Tibial artery (tissue), 4 donors: ENCODE data around the gene ARFIP1.

Experiments
- DNase-seq, 2 donors: peaks; one replicate each; pipeline ENCODE4 v3.0.0-alpha.2; 2019
- H3K27ac ChIP-seq, 2 donors: fragments of 200-600 bp; sonication (generic) in 1 of 2; 1 replicate in 1 of 2; 2 replicates in 1 of 2; pipeline ENCODE4 v1.5.1; 2018 to 2019; ENCODE audit warnings: mild to moderate bottlenecking in 1 of 2
- H3K27me3 ChIP-seq, 2 donors: fragments of 200-600 bp; sonication (generic) in 1 of 2; one replicate each; pipeline versions ENCODE4 v1.5.1 to v1.6.0; 2016 to 2019
- H3K36me3 ChIP-seq, 3 donors: fragments of 200-600 bp; sonication (generic) in 2 of 3; one replicate each; pipeline ENCODE4 v1.5.1; 2016 to 2019; ENCODE audit warnings: mild to moderate bottlenecking in 2 of 3
- H3K4me1 ChIP-seq, 4 donors: fragments of 200-600 bp; sonication (generic) in 2 of 4; 1 replicate in 3 of 4; 2 replicates in 1 of 4; pipeline ENCODE4 v1.5.1; 2016 to 2019
- H3K4me3 ChIP-seq, 2 donors: fragments of 200-600 bp; sonication (generic) in 1 of 2; 1 replicate in 1 of 2; 2 replicates in 1 of 2; pipeline ENCODE4 v1.5.1; 2018 to 2019; ENCODE audit warnings: mild to moderate bottlenecking in 2 of 2
- H3K9me3 ChIP-seq, 3 donors: fragments of 200-600 bp; sonication (generic) in 1 of 3; one replicate each; pipeline ENCODE4 v1.5.1; 2016 to 2019
- CTCF ChIP-seq, 2 experiments: fragments of 200-600 bp in 1 of 2; fragments of 450-650 bp in 1 of 2; IDR thresholded peaks; one replicate each; pipeline ENCODE4 v1.5.1; 2017 to 2019; ENCODE audit warnings: antibody characterized with exemption in 2 of 2, mild to moderate bottlenecking in 1 of 2, moderate library complexity in 1 of 2
- intact Hi-C: fragments of 100-400 bp; cut with DNase I; formaldehyde crosslinking; loops from one replicate; pipeline ENCODE4 v1.15.0; 2023; ENCODE audit warnings: low total_unique reads

ARFIP1 gene

DNA sequence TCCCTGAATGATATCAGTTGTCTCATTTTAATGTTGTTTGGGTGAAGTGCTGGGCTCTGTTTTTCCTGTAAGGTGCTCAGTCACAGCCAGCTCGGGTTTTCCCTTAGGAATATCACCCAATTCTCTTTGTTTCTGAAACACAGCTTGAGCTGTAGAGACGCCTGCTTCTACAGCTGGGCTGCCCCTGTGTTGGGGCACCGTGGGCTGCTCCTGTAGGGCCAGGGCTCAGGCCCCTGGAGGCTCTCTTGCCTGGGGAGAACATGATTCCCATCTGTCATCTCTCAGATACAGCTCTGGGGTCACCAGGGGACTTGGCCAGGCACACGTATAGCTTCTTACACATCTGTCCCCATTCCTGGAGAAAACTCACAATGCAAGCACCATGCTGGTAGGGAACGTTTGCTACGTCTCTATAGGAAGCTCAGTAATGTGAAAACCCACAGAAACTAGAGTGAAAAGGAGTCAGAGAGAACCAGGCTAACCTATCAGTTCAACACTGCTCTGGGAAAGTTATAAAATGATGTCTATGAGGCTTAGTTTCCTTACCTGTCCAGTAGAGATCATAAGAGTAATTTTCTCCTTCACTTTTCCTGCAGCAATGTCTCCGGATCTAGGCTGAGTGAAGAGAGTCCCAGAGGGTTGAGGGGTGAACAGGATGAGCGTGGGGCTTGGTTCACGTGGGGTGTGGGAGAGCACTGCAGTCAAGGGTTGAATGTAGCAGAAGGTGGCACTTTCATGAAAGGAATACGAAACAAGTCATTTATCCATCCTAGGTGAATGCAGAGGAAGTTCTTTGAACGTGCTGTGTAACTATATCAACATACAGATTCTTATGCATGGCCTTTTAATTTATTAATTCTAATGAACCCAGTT, 170.9 kb downstream of the ARFIP1 start:
- Histone ChIP-seq H3K9me3 (no peaks in the 10 kb centered on the region), H3K36me3 (peaks cover 0 to 5% (median 0%) of the 10 kb centered on the region in 3 donors), H3K4me1 (no peaks in the 10 kb centered on the region), H3K4me3 (no peak overlapping the region), H3K27me3 (peaks cover 0 to 3% of the 10 kb centered on the region in 2 donors), H3K27ac (no peak overlapping the region)
- TF ChIP-seq CTCF (IDR thresholded peaks at IDR 0.05) = no peak
- intact Hi-C loops = no loop called here
- no peak for DNase-seq

GRCh38 chr4:152951348-152951747, 171.6 kb downstream of the ARFIP1 start:
- peaks cover 0 to 3% of the 10 kb centered on the region in 2 donors for H3K27me3 ChIP-seq
- no peaks in the 10 kb centered on the region for H3K9me3 ChIP-seq
- H3K36me3 ChIP-seq = peaks cover 0 to 5% (median 0%) of the 10 kb centered on the region in 3 donors
- H3K27ac ChIP-seq = no peak overlapping the region
- no peak overlapping the region for H3K4me3 ChIP-seq
- intact Hi-C loops = no loop called here
- H3K4me1 ChIP-seq = no peaks in the 10 kb centered on the region
- no peak for TF ChIP-seq CTCF (IDR thresholded peaks at IDR 0.05)
- DNase-seq = no peak

GRCh38 chr4:152953514-152953913, 173.8 kb downstream of the ARFIP1 start:
- H3K9me3 ChIP-seq = no peaks in the 10 kb centered on the region
- TF ChIP-seq CTCF (IDR thresholded peaks at IDR 0.05) = no peak
- no peak overlapping the region for H3K4me3 ChIP-seq
- H3K36me3 ChIP-seq = peaks cover 0 to 5% (median 0%) of the 10 kb centered on the region in 3 donors
- no peak for DNase-seq
- intact Hi-C loops = no loop called here
- no peaks in the 10 kb centered on the region for H3K4me1 ChIP-seq
- no peak overlapping the region for H3K27ac ChIP-seq
- H3K27me3 ChIP-seq = peaks cover 0 to 3% of the 10 kb centered on the region in 2 donors

DNA sequence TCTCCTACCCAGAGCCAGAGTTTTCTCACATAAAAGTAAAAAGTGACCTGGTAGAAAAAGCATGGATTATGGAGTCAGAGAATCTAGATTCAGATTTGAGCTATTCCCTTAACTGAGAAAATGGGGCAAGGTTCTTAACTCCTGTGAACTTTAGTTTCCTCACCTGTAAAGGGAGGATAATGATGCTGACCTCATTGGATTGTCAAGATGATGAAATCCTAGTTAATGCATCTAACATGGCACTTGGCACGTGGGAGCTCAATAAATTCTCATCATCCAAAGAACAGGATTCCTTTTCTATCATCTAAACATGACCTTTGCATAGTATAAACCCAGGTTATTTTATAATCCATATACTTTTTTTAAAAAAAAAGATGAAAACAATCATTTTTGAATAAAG, 175.0 kb downstream of the ARFIP1 start:
- no peak for DNase-seq
- no peak overlapping the region for H3K27ac ChIP-seq
- intact Hi-C loops = no loop called here
- TF ChIP-seq CTCF (IDR thresholded peaks at IDR 0.05) = no peak
- no peaks in the 10 kb centered on the region for H3K9me3 ChIP-seq
- no peaks in the 10 kb centered on the region for H3K4me1 ChIP-seq
- peaks cover 0 to 3% of the 10 kb centered on the region in 2 donors for H3K27me3 ChIP-seq
- peaks cover 0 to 5% (median 0%) of the 10 kb centered on the region in 3 donors for H3K36me3 ChIP-seq
- no peak overlapping the region for H3K4me3 ChIP-seq

- TF ChIP-seq CTCF (IDR thresholded peaks at IDR 0.05) = no peak
- H3K4me3 ChIP-seq = no peak overlapping the region
- no peaks in the 10 kb centered on the region for H3K9me3 ChIP-seq
- H3K4me1 ChIP-seq = peaks cover 0 to 6% (median 3%) of the 10 kb centered on the region in 4 donors
- H3K36me3 ChIP-seq = peaks cover 0 to 5% (median 0%) of the 10 kb centered on the region in 3 donors
- intact Hi-C loops = no loop called here
- no peak for DNase-seq
- no peaks in the 10 kb centered on the region for H3K27me3 ChIP-seq
- no peak overlapping the region for H3K27ac ChIP-seq
Measured at GRCh38 chr4:152956147-152956546, 176.4 kb downstream of the ARFIP1 start.
